ENCODE measurements around the gene TMEM201. TPM values are rescaled to one million over a fixed set of nuclear protein-coding genes. Genes with fewer than 3 reads are reported as not detected.

Gene TMEM201
- total RNA-seq, 1 donor from 2014 or later: 9.9 TPM

GRCh38 chr1:9600861-9601834 lies 12.4 kb downstream of the TMEM201 start:
- H3K36me3 ChIP-seq (ENCODE audit: control insufficient read depth, insufficient read depth, low read length): no peaks in the 10 kb centered on the region
- no peak overlapping the region for H3K4me3 ChIP-seq (ENCODE audit: low read depth, low read length)
- H3K27me3 ChIP-seq (ENCODE audit: control insufficient read depth, insufficient read depth, low read length): no peaks in the 10 kb centered on the region
- DNase-seq (ENCODE audit: low read depth): no peak
- TF ChIP-seq, protein P1, sequence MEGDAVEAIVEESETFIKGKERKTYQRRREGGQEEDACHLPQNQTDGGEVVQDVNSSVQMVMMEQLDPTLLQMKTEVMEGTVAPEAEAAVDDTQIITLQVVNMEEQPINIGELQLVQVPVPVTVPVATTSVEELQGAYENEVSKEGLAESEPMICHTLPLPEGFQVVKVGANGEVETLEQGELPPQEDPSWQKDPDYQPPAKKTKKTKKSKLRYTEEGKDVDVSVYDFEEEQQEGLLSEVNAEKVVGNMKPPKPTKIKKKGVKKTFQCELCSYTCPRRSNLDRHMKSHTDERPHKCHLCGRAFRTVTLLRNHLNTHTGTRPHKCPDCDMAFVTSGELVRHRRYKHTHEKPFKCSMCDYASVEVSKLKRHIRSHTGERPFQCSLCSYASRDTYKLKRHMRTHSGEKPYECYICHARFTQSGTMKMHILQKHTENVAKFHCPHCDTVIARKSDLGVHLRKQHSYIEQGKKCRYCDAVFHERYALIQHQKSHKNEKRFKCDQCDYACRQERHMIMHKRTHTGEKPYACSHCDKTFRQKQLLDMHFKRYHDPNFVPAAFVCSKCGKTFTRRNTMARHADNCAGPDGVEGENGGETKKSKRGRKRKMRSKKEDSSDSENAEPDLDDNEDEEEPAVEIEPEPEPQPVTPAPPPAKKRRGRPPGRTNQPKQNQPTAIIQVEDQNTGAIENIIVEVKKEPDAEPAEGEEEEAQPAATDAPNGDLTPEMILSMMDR (IDR thresholded peaks at IDR 0.05; ENCODE audit: insufficient read depth, low read length, poor library complexity, severe bottlenecking): no peak

DNA sequence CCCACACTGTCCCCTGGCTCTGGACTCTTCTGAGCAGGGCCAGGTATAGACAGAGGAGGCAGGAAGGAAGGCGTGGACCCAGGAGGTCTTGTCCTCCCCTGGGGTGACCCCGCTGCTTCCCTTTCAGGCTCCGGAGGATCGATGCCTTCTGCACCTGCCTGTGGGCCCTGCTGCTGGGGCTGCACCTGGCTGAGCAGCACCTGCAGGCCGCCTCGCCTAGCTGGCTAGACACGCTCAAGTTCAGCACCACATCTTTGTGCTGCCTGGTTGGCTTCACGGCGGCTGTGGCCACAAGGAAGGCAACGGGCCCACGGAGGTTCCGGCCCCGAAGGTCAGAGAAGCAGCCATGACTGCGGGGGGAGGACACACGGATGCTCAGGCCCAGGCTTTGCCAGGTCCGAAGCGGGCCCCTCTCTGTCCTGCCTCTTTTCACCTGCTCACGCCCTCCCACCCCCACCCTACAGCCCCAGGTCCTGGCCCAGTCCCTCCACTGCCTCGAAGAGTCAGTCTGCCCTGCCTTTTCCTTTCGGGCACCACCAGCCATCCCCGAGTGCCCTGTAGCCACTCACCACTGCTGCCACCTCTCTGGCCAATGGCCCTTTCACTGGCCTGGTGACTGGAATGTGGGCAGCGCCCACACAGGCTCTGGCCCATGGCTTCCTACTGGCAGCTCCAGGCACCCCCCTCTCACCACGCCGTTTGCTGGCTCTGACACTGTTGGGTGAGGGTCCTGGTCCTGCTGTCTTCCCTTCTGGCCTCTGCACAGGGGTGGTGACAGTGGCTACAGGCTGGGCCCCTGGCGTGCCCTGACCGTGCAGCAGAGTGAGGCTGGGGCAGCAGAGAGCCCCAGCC lies 13.5 kb downstream of the TMEM201 start:
- DNase-seq (ENCODE audit: low read depth): no peak
- no peaks in the 10 kb centered on the region for H3K27me3 ChIP-seq (ENCODE audit: control insufficient read depth, insufficient read depth, low read length)
- H3K4me3 ChIP-seq (ENCODE audit: low read depth, low read length): no peak overlapping the region
- TF ChIP-seq, protein P1 (IDR thresholded peaks at IDR 0.05; ENCODE audit: insufficient read depth, low read length, poor library complexity, severe bottlenecking): no peak
- H3K36me3 ChIP-seq (ENCODE audit: control insufficient read depth, insufficient read depth, low read length): no peaks in the 10 kb centered on the region

- Histone ChIP-seq H3K36me3 (ENCODE audit: control insufficient read depth, insufficient read depth, low read length) (no peaks in the 10 kb centered on the region), H3K4me3 (ENCODE audit: low read depth, low read length) (no peak overlapping the region), H3K27me3 (ENCODE audit: control insufficient read depth, insufficient read depth, low read length) (no peaks in the 10 kb centered on the region)
- TF ChIP-seq, protein P1 (IDR thresholded peaks at IDR 0.05; ENCODE audit: insufficient read depth, low read length, poor library complexity, severe bottlenecking): no peak
- DNase-seq (ENCODE audit: low read depth): no peak
Observed at GRCh38 chr1:9602794-9603167, 14.1 kb downstream of the TMEM201 start.

DNA sequence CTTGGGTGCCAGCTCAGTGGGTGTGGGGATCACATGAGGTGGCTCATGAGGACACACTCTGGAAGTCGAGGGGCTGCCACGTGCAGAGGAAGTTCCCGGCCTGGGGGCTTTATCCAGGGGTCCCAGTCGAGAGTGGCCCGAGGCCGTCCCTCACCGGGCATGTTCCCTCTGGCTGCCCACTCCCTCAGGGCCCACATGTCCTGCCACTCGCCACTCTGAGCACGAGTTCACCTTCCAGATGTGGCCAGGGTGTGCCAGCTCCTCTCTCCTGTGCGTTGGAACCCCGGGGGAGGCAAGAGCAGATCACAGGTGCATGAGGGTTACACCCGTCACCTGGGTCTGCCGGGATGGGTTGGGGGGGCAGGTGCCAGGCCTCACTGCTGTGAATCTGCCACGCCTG lies 14.6 kb downstream of the TMEM201 start:
- Histone ChIP-seq H3K36me3 (ENCODE audit: control insufficient read depth, insufficient read depth, low read length) (no peaks in the 10 kb centered on the region), H3K4me3 (ENCODE audit: low read depth, low read length) (no peak overlapping the region), H3K27me3 (ENCODE audit: control insufficient read depth, insufficient read depth, low read length) (no peaks in the 10 kb centered on the region)
- TF ChIP-seq, protein P1 (IDR thresholded peaks at IDR 0.05; ENCODE audit: insufficient read depth, low read length, poor library complexity, severe bottlenecking): no peak
- DNase-seq (ENCODE audit: low read depth): no peak

- DNase-seq (ENCODE audit: low read depth): no peak
- no peak overlapping the region for H3K4me3 ChIP-seq (ENCODE audit: low read depth, low read length)
- H3K27me3 ChIP-seq (ENCODE audit: control insufficient read depth, insufficient read depth, low read length): no peaks in the 10 kb centered on the region
- TF ChIP-seq, protein P1 (IDR thresholded peaks at IDR 0.05; ENCODE audit: insufficient read depth, low read length, poor library complexity, severe bottlenecking): no peak
- H3K36me3 ChIP-seq (ENCODE audit: control insufficient read depth, insufficient read depth, low read length): no peaks in the 10 kb centered on the region
Observed at GRCh38 chr1:9603766-9604753, 15.3 kb downstream of the TMEM201 start.
